ENCODE results near the gene GNB3.

GNB3 gene

GRCh38 chr12:6816598-6816997, 24.1 kb upstream of the GNB3 start:
- TF ChIP-seq CTCF (IDR thresholded peaks at IDR 0.05; ENCODE audit: insufficient read depth, low read length) (no peak), GABPA (IDR thresholded peaks at IDR 0.05; ENCODE audit: low read depth) (no peak), REST (IDR thresholded peaks at IDR 0.05; ENCODE audit: insufficient replicate concordance, low read depth) (no peak), POLR2AphosphoS5 (IDR thresholded peaks at IDR 0.05; ENCODE audit: low read depth) (no peak), SPI1 (IDR thresholded peaks at IDR 0.05; ENCODE audit: borderline replicate concordance, low read depth) (no peak)
- no peak for DNase-seq (ENCODE audit: low read depth in 1 of 2, low spot score in 1 of 2)
- Histone ChIP-seq H3K27ac (replicated peaks) (no peak overlapping the region), H3K4me3 (replicated peaks; ENCODE audit: insufficient read depth, low read length) (no peak overlapping the region), H3K27me3 (ENCODE audit: insufficient read depth, poor library complexity, severe bottlenecking) (no peaks in the 10 kb centered on the region)

- DNase-seq (ENCODE audit: low read depth in 1 of 2, low spot score in 1 of 2): no peak
- peaks cover 4% of the 10 kb centered on the region for H3K27me3 ChIP-seq (ENCODE audit: insufficient read depth, poor library complexity, severe bottlenecking)
- no peak for TF ChIP-seq GABPA (IDR thresholded peaks at IDR 0.05; ENCODE audit: low read depth)
- no peak for TF ChIP-seq CTCF (IDR thresholded peaks at IDR 0.05; ENCODE audit: insufficient read depth, low read length)
- no peak for TF ChIP-seq REST (IDR thresholded peaks at IDR 0.05; ENCODE audit: insufficient replicate concordance, low read depth)
- TF ChIP-seq POLR2AphosphoS5 (IDR thresholded peaks at IDR 0.05; ENCODE audit: low read depth): no peak
- no peak for TF ChIP-seq SPI1 (IDR thresholded peaks at IDR 0.05; ENCODE audit: borderline replicate concordance, low read depth)
- no peak overlapping the region for H3K4me3 ChIP-seq (replicated peaks; ENCODE audit: insufficient read depth, low read length)
- H3K27ac ChIP-seq (replicated peaks): no peak overlapping the region
Observed at GRCh38 chr12:6817098-6817497, 23.6 kb upstream of the GNB3 start.

- no peak for DNase-seq (ENCODE audit: low read depth in 1 of 2, low spot score in 1 of 2)
- Histone ChIP-seq H3K27ac (replicated peaks) (no peak overlapping the region), H3K27me3 (ENCODE audit: insufficient read depth, poor library complexity, severe bottlenecking) (peaks cover 7% of the 10 kb centered on the region), H3K4me3 (replicated peaks; ENCODE audit: insufficient read depth, low read length) (no peak overlapping the region)
- no peak for TF ChIP-seq GABPA (IDR thresholded peaks at IDR 0.05; ENCODE audit: low read depth)
- no peak for TF ChIP-seq SPI1 (IDR thresholded peaks at IDR 0.05; ENCODE audit: borderline replicate concordance, low read depth)
- TF ChIP-seq POLR2AphosphoS5 (IDR thresholded peaks at IDR 0.05; ENCODE audit: low read depth): no peak
- TF ChIP-seq CTCF (IDR thresholded peaks at IDR 0.05; ENCODE audit: insufficient read depth, low read length): no peak
- no peak for TF ChIP-seq REST (IDR thresholded peaks at IDR 0.05; ENCODE audit: insufficient replicate concordance, low read depth)
Observed at GRCh38 chr12:6817662-6818157, 23.0 kb upstream of the GNB3 start.
